Aorta (tissue), 5 donors: Measurements from ENCODE around the gene GPR55. TPM values are rescaled to one million over a fixed set of nuclear protein-coding genes. Genes with fewer than 3 reads are reported as not detected.

Experiments used
- ATAC-seq: fragments of 200-7000 bp; cut with Tn5 transposase; one replicate; pipeline ENCODE4 v1.9.1; 2022; ENCODE audit warnings: moderate library complexity; ENCODE audit not compliant: low FRiP score
- DNase-seq, 2 donors: peaks; one replicate each; pipeline ENCODE4 v3.0.0-alpha.2; 2020
- H3K27ac ChIP-seq, 2 donors: one replicate each; pipeline ENCODE4 v1.5.1; 2013; ENCODE audit warnings: low read length in 2 of 2, mild to moderate bottlenecking in 2 of 2, moderate library complexity in 2 of 2, control low read depth in 1 of 2, inconsistent platforms in 1 of 2, low read depth in 1 of 2
- H3K27me3 ChIP-seq, 2 donors: one replicate each; pipeline ENCODE4 v1.6.1; 2013; ENCODE audit warnings: control low read depth in 1 of 2, low read length in 1 of 2, mild to moderate bottlenecking in 1 of 2, moderate library complexity in 1 of 2; ENCODE audit not compliant: insufficient read depth in 2 of 2, control insufficient read depth in 1 of 2
- H3K36me3 ChIP-seq, 2 donors: one replicate each; pipeline ENCODE4 v1.6.1; 2013; ENCODE audit warnings: control low read depth in 1 of 2, low read length in 1 of 2, mild to moderate bottlenecking in 1 of 2; ENCODE audit not compliant: insufficient read depth in 2 of 2, control insufficient read depth in 1 of 2
- H3K4me1 ChIP-seq, 2 donors: one replicate each; pipeline ENCODE4 v1.6.1; 2013; ENCODE audit warnings: low read length in 2 of 2, control low read depth in 1 of 2, mild to moderate bottlenecking in 1 of 2, moderate library complexity in 1 of 2; ENCODE audit not compliant: insufficient read depth in 2 of 2, control insufficient read depth in 1 of 2
- H3K4me3 ChIP-seq, 2 donors: one replicate each; pipeline ENCODE4 v1.5.1; 2013; ENCODE audit warnings: low read length in 2 of 2, control low read depth in 1 of 2, mild to moderate bottlenecking in 1 of 2
- H3K9me3 ChIP-seq: one replicate; pipeline ENCODE4 v1.6.1; 2013; ENCODE audit warnings: mild to moderate bottlenecking, low read length; ENCODE audit not compliant: control insufficient read depth
- WGBS, 2 donors: extraction: QIAGEN DNeasy Blood & Tissue Kit; methylation state at CpG; one replicate each; pipeline ENCODE4 v1.1.7; 2013; 5-methylcytosine and 5-hydroxymethylcytosine counted together
- intact Hi-C, 2 donors: fragments of 100-400 bp; cut with DNase I; formaldehyde crosslinking; loops; one replicate each; pipeline versions ENCODE4 v1.14.2 to v1.15.0; 2022
- polyA plus RNA-seq, 2 donors: library from polyadenylated mRNA; stranded (reverse); fragments of 200-250 nt; gene quantifications; one replicate each; pipeline ENCODE4 v1.2.3, GENCODE V29; 2013
- total RNA-seq, 2 donors: library from RNA; stranded (reverse); fragmentation: NEBNext Ultra II Directional; extraction: Animal tissue kit (Norgen Biotek cat#: 25700); gene quantifications; one replicate each; pipeline ENCODE4 v1.2.1, GENCODE V29; 2021
- donor health status: healthy with polysubstance abuse.
- donor health status: Bipolar disorder and iron deficiency.
- donor health status: DM: no; HTN: no; CAD: no.
- donor health status: DM: no; HTN: no; CAD: no.
- donor health status: DM: yes; HTN: yes; CAD: no.

GPR55 gene
- total and polyA plus RNA-seq, 4 donors: 0.18 TPM; not detected in 3

GRCh38 chr2:230877116-230877758 lies 47.8 kb downstream of the GPR55 start:
- 91 to 94% methylated on average over 27 of the region's 27 CpGs for WGBS, 2 donors
- H3K4me3 ChIP-seq: no peak overlapping the region
- intact Hi-C loops: no loop called here
- peak; percentile 40 to 72 for DNase-seq
- no peak overlapping the region for H3K27ac ChIP-seq
- H3K36me3 ChIP-seq: no peaks in the 10 kb centered on the region
- no peaks in the 10 kb centered on the region for H3K9me3 ChIP-seq
- H3K27me3 ChIP-seq: no peaks in the 10 kb centered on the region
- no peaks in the 10 kb centered on the region for H3K4me1 ChIP-seq
- ATAC-seq: no peak

- no peaks in the 10 kb centered on the region for H3K27me3 ChIP-seq
- peak in 1 of 2 donors; percentile 26 for DNase-seq
- intact Hi-C loops: no loop called here
- no peak overlapping the region for H3K4me3 ChIP-seq
- no peak overlapping the region for H3K27ac ChIP-seq
- WGBS, 2 donors: 94 to 95% methylated on average over 34 of the region's 34 CpGs
- ATAC-seq: no peak
- no peaks in the 10 kb centered on the region for H3K9me3 ChIP-seq
- H3K36me3 ChIP-seq: no peaks in the 10 kb centered on the region
- peaks cover 0 to 4% of the 10 kb centered on the region in 2 donors for H3K4me1 ChIP-seq
Measured at GRCh38 chr2:230875347-230876315, 49.4 kb downstream of the GPR55 start.

- H3K27ac ChIP-seq: no peak overlapping the region
- no peaks in the 10 kb centered on the region for H3K9me3 ChIP-seq
- no peaks in the 10 kb centered on the region for H3K36me3 ChIP-seq
- no peaks in the 10 kb centered on the region for H3K27me3 ChIP-seq
- intact Hi-C loops: no loop called here
- WGBS, 2 donors: 95% methylated on average over 10 of the region's 10 CpGs
- H3K4me1 ChIP-seq: peaks cover 0 to 4% of the 10 kb centered on the region in 2 donors
- DNase-seq (peak in 1 of 2 donors; percentile 32), ATAC-seq (no peak)
- H3K4me3 ChIP-seq: no peak overlapping the region
Measured at GRCh38 chr2:230874876-230875275, 50.2 kb downstream of the GPR55 start.

- WGBS, 2 donors: 91 to 92% methylated on average over 11 of the region's 11 CpGs
- H3K4me3 ChIP-seq: no peak overlapping the region
- intact Hi-C loops: no loop called here
- no peaks in the 10 kb centered on the region for H3K9me3 ChIP-seq
- ATAC-seq (no peak), DNase-seq (no peak)
- H3K36me3 ChIP-seq: no peaks in the 10 kb centered on the region
- H3K27me3 ChIP-seq: no peaks in the 10 kb centered on the region
- H3K4me1 ChIP-seq: peaks cover 0 to 4% of the 10 kb centered on the region in 2 donors
- no peak overlapping the region for H3K27ac ChIP-seq
Measured at GRCh38 chr2:230874456-230874855, 50.6 kb downstream of the GPR55 start.

- Histone ChIP-seq H3K36me3 (no peaks in the 10 kb centered on the region), H3K27me3 (no peaks in the 10 kb centered on the region), H3K4me3 (no peak overlapping the region), H3K27ac (no peak overlapping the region), H3K9me3 (no peaks in the 10 kb centered on the region), H3K4me1 (peaks cover 0 to 4% of the 10 kb centered on the region in 2 donors)
- DNase-seq (no peak), ATAC-seq (no peak)
- intact Hi-C loops: no loop called here
- 78 to 84% methylated on average over 13 of the region's 13 CpGs for WGBS, 2 donors
Measured at GRCh38 chr2:230873661-230874401, 51.2 kb downstream of the GPR55 start.

- ATAC-seq: no peak
- WGBS, 2 donors: 90 to 93% methylated on average over 20 to 21 of the region's 21 CpGs
- Histone ChIP-seq H3K4me1 (peaks cover 0 to 4% of the 10 kb centered on the region in 2 donors), H3K27ac (no peak overlapping the region), H3K4me3 (no peak overlapping the region), H3K36me3 (no peaks in the 10 kb centered on the region), H3K27me3 (no peaks in the 10 kb centered on the region), H3K9me3 (no peaks in the 10 kb centered on the region)
- peak in 1 of 2 donors; percentile 30 for DNase-seq
- intact Hi-C loops: no loop called here
Measured at GRCh38 chr2:230872968-230873660, 51.9 kb downstream of the GPR55 start.

GRCh38 chr2:230872151-230872967 lies 52.7 kb downstream of the GPR55 start:
- H3K4me1 ChIP-seq: peaks cover 0 to 4% of the 10 kb centered on the region in 2 donors
- H3K27ac ChIP-seq: no peak overlapping the region
- ATAC-seq (no peak), DNase-seq (peak in 1 of 2 donors; percentile 38)
- no peaks in the 10 kb centered on the region for H3K27me3 ChIP-seq
- intact Hi-C loops: no loop called here
- no peaks in the 10 kb centered on the region for H3K36me3 ChIP-seq
- WGBS, 2 donors: 78 to 80% methylated on average over 14 of the region's 14 CpGs
- no peaks in the 10 kb centered on the region for H3K9me3 ChIP-seq
- H3K4me3 ChIP-seq: no peak overlapping the region
